Endothelial cell of umbilical vein (primary cell): Measurements from ENCODE around the gene ABL1. TPM values are rescaled to one million over a fixed set of nuclear protein-coding genes. Genes with fewer than 3 reads are reported as not detected.
"Not testable (repeated sequence)": the region's sequence is repeated elsewhere in the genome, so short reads cannot be mapped to it uniquely, and the experiment has no call there.

ENCODE experiments used
- BruUV-seq: library from RNA; stranded (reverse); fragments of 400-500 nt; replicated peaks from 2 replicates; lab custom pipeline; 2021; lab: Mats Ljungman, UMichigan
- CTCF ChIA-PET: fragments of 300-600, 350-600 bp; sonication (Branson Sonifier 250); formaldehyde crosslinking; loops from one replicate; lab custom pipeline; 2021; ENCODE audit warnings: antibody characterized with exemption, inconsistent platforms; lab: Charles Lee
- POLR2A ChIA-PET: fragments of 300-600, 350-600 bp; sonication (Branson Sonifier 250); formaldehyde crosslinking; loops from one replicate; lab custom pipeline; 2021; ENCODE audit warnings: antibody characterized with exemption, inconsistent platforms; lab: Charles Lee
- DNase-seq: peaks from one replicate; pipeline ENCODE4 v3.0.0-alpha.2; 2011; ENCODE audit warnings: low read depth, low spot score
- FAIRE-seq: peaks from 2 replicates; lab custom pipeline; 2011; peaks lifted over from hg19 to GRCh38; lab: Jason Lieb, UNC
- H2AFZ ChIP-seq: 2 replicates; pipeline ENCODE4 v1.6.0; 2012; ENCODE audit warnings: low read depth, low read length, control low read depth, inconsistent platforms
- H3K27ac ChIP-seq: 2 replicates; pipeline ENCODE4 v1.5.1; 2011; ENCODE audit warnings: low read depth, mild to moderate bottlenecking, control low read depth, low read length, moderate library complexity; ENCODE audit not compliant: insufficient read depth
- H3K27me3 ChIP-seq, 2 experiments: 2 replicates each; pipeline versions ENCODE4 v1.6.0 to v1.6.1; 2011; ENCODE audit warnings: low read length in 2 of 2, mixed read lengths in 1 of 2; ENCODE audit not compliant: control insufficient read depth in 2 of 2, insufficient read depth in 2 of 2
- H3K36me3 ChIP-seq, 2 experiments: 2 replicates in 1 of 2; 3 replicates in 1 of 2; pipeline ENCODE4 v1.5.1; 2011; ENCODE audit warnings: low read length in 2 of 2, mild to moderate bottlenecking in 1 of 2, moderate library complexity in 1 of 2; ENCODE audit not compliant: control insufficient read depth in 2 of 2, insufficient read depth in 2 of 2; ENCODE audit errors: extremely low read depth in 1 of 2
- H3K4me1 ChIP-seq: 3 replicates; pipeline ENCODE4 v1.5.1; 2011; ENCODE audit warnings: mild to moderate bottlenecking, low read length; ENCODE audit not compliant: control insufficient read depth, insufficient read depth; ENCODE audit errors: extremely low read depth
- H3K4me2 ChIP-seq: 2 replicates; pipeline ENCODE4 v1.6.1; 2011; ENCODE audit warnings: low read length, control low read depth, mixed read lengths; ENCODE audit not compliant: insufficient read depth
- H3K4me3 ChIP-seq, 3 experiments: fragments of 200-600 bp in 1 of 3; sonication (generic), shearing (Covaris generic) in 1 of 3; replicated peaks in 1 of 3; 2 replicates each; pipeline ENCODE4 v1.5.1; 2011 to 2016; ENCODE audit warnings: control low read depth in 3 of 3, low read length in 3 of 3, mild to moderate bottlenecking in 2 of 3, inconsistent platforms in 1 of 3, low read depth in 1 of 3, moderate library complexity in 1 of 3; ENCODE audit not compliant: insufficient read depth in 1 of 3
- H3K79me2 ChIP-seq: 2 replicates; pipeline ENCODE4 v1.6.0; 2012; ENCODE audit warnings: low read length, inconsistent platforms; ENCODE audit not compliant: control insufficient read depth, insufficient read depth
- H3K9ac ChIP-seq: replicated peaks from 2 replicates; pipeline ENCODE3; 2011; ENCODE audit warnings: low read length, control low read depth; ENCODE audit not compliant: insufficient read depth; ENCODE audit errors: extremely low read depth
- H3K9me1 ChIP-seq: replicated peaks from 3 replicates; pipeline ENCODE4 v1.6.0; 2011; ENCODE audit warnings: mild to moderate bottlenecking, low read length; ENCODE audit not compliant: control insufficient read depth, insufficient read depth; ENCODE audit errors: extremely low read depth
- H3K9me3 ChIP-seq: replicated peaks from 2 replicates; pipeline ENCODE4 v1.5.1; 2012; ENCODE audit warnings: low read length, inconsistent platforms; ENCODE audit not compliant: control insufficient read depth, insufficient read depth
- H4K20me1 ChIP-seq: replicated peaks from 2 replicates; pipeline ENCODE3; 2011; ENCODE audit warnings: mild to moderate bottlenecking, low read length; ENCODE audit not compliant: control insufficient read depth, insufficient read depth; ENCODE audit errors: extremely low read depth
- EZH2 ChIP-seq: IDR thresholded peaks from 2 replicates; pipeline ENCODE4 v1.6.1; 2012; ENCODE audit warnings: borderline replicate concordance, low read depth, mild to moderate bottlenecking, moderate library complexity, low read length, inconsistent platforms; ENCODE audit not compliant: severe bottlenecking
- FOS ChIP-seq: IDR thresholded peaks from 2 replicates; pipeline ENCODE4 v1.6.1; 2011; ENCODE audit warnings: mild to moderate bottlenecking, low read length, moderate library complexity, borderline replicate concordance; ENCODE audit not compliant: insufficient read depth
- GATA2 ChIP-seq: IDR thresholded peaks from 2 replicates; pipeline ENCODE4 v1.7.0; 2011; ENCODE audit warnings: low read depth, mild to moderate bottlenecking, moderate library complexity, mixed read lengths, low read length; ENCODE audit not compliant: insufficient read length, insufficient read depth
- JUN ChIP-seq: IDR thresholded peaks from 2 replicates; pipeline ENCODE4 v1.6.1; 2011; ENCODE audit warnings: borderline replicate concordance, low read depth; ENCODE audit not compliant: insufficient read length, insufficient read depth
- MYC ChIP-seq: IDR thresholded peaks from one replicate; pipeline ENCODE4 v1.6.1; 2011; ENCODE audit warnings: mild to moderate bottlenecking, low read depth, low read length
- POLR2A ChIP-seq: IDR thresholded peaks from 2 replicates; pipeline ENCODE4 v1.6.1; 2012; ENCODE audit warnings: low read depth, mild to moderate bottlenecking, control low read depth, low read length
- POLR2AphosphoS5 ChIP-seq: IDR thresholded peaks from 2 replicates; pipeline ENCODE4 v1.6.1; 2012; ENCODE audit warnings: low read depth, mild to moderate bottlenecking, control low read depth, low read length, moderate library complexity; ENCODE audit not compliant: insufficient read depth
- dilution Hi-C: fragments of 300-500 bp; cut with MboI; formaldehyde crosslinking; loops from one replicate; pipeline ENCODE4 v1.15.0; 2019; ENCODE audit warnings: low sequenced_read_pairs; ENCODE audit not compliant: extremely low pct_ligation_motif_present
- intact Hi-C: fragments of 100-400 bp; cut with micrococcal nuclease; formaldehyde crosslinking; loops from one replicate; pipeline ENCODE4 v1.10.0; 2022
- polyA plus RNA-seq, 4 experiments: library from polyadenylated mRNA; depleted of rRNA in 3 of 4; stranded (reverse) in 3 of 4; unstranded in 1 of 4; fragments of >200 nt; gene quantifications; 2 replicates each; pipeline versions ENCODE4 v1.2.1 to v1.2.3, GENCODE V29; 2011 to 2012; ENCODE audit warnings: missing spikeins in 1 of 4
- total RNA-seq: library from RNA; stranded (reverse); gene quantifications from 2 replicates; pipeline ENCODE4 v1.2.3, GENCODE V29; 2021
- TF ChIP-seq, protein P1 (sequence below), 2 donors: IDR thresholded peaks; 1 replicate in 1 of 2; 2 replicates in 1 of 2; pipeline ENCODE4 v1.5.1; 2011; ENCODE audit warnings: low read length in 2 of 2, mild to moderate bottlenecking in 2 of 2, moderate library complexity in 2 of 2, control low read depth in 1 of 2, inconsistent platforms in 1 of 2, low read depth in 1 of 2; ENCODE audit not compliant: insufficient read depth in 1 of 2; ENCODE audit errors: extremely low read depth in 1 of 2
- TF ChIP-seq, protein P2 (sequence below): IDR thresholded peaks from 2 replicates; pipeline ENCODE4 v1.6.1; 2011; ENCODE audit not compliant: insufficient read depth, insufficient read length

ABL1 gene
- total and polyA plus RNA-seq, 2 donors (not counting 3 experiments of a cell fraction or from before 2014, with no cell fraction given) = 32.1 to 87.1 TPM

- no peak overlapping the region for H3K4me3 ChIP-seq
- H3K4me2 ChIP-seq = no peak overlapping the region
- no peak overlapping the region for H3K9ac ChIP-seq
- H3K27me3 ChIP-seq = peaks cover 0 to 2% of the 10 kb centered on the region in 2 experiments
- no peaks in the 10 kb centered on the region for H3K9me3 ChIP-seq
- H3K27ac ChIP-seq = no peak overlapping the region
- H4K20me1 ChIP-seq = no peaks in the 10 kb centered on the region
- CTCF ChIA-PET = no interaction called here
- no peaks in the 10 kb centered on the region for H3K79me2 ChIP-seq
- DNase-seq = no peak
- H3K9me1 ChIP-seq = no peaks in the 10 kb centered on the region
- no peak for TF ChIP-seq JUN
- no peak for TF ChIP-seq POLR2A
- TF ChIP-seq, protein P1, sequence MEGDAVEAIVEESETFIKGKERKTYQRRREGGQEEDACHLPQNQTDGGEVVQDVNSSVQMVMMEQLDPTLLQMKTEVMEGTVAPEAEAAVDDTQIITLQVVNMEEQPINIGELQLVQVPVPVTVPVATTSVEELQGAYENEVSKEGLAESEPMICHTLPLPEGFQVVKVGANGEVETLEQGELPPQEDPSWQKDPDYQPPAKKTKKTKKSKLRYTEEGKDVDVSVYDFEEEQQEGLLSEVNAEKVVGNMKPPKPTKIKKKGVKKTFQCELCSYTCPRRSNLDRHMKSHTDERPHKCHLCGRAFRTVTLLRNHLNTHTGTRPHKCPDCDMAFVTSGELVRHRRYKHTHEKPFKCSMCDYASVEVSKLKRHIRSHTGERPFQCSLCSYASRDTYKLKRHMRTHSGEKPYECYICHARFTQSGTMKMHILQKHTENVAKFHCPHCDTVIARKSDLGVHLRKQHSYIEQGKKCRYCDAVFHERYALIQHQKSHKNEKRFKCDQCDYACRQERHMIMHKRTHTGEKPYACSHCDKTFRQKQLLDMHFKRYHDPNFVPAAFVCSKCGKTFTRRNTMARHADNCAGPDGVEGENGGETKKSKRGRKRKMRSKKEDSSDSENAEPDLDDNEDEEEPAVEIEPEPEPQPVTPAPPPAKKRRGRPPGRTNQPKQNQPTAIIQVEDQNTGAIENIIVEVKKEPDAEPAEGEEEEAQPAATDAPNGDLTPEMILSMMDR (IDR thresholded peaks at IDR 0.05; ENCODE audit: extremely low read depth in 1 of 2, insufficient read depth in 1 of 2, low read depth in 1 of 2, low read length in 2 of 2) = no peak
- TF ChIP-seq GATA2 = no peak
- no peak for TF ChIP-seq MYC
- TF ChIP-seq, protein P2, sequence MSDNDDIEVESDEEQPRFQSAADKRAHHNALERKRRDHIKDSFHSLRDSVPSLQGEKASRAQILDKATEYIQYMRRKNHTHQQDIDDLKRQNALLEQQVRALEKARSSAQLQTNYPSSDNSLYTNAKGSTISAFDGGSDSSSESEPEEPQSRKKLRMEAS = no peak
- no peak for TF ChIP-seq POLR2AphosphoS5
- TF ChIP-seq EZH2 = no peak
- no peak for TF ChIP-seq FOS
- BruUV-seq = no TSS peak
- no peaks in the 10 kb centered on the region for H3K36me3 ChIP-seq
- POLR2A ChIA-PET = no interaction called here
- no peak for FAIRE-seq
- intact Hi-C loops = no loop called here
- dilution Hi-C loops = no loop called here
- no peaks in the 10 kb centered on the region for H3K4me1 ChIP-seq
- no peak overlapping the region for H2AFZ ChIP-seq
Measured at GRCh38 chr9:130908878-130909355, 73.9 kb downstream of the ABL1 start.

- H3K36me3 ChIP-seq, CTCF ChIA-PET, H3K4me3 ChIP-seq, H3K9ac ChIP-seq, H3K27me3 ChIP-seq, POLR2A ChIA-PET, H3K4me2 ChIP-seq, H3K27ac ChIP-seq, DNase-seq, H4K20me1 ChIP-seq, BruUV-seq, H3K9me1 ChIP-seq, intact Hi-C loops, dilution Hi-C loops, FAIRE-seq, H3K79me2 ChIP-seq, H3K4me1 ChIP-seq, H3K9me3 ChIP-seq, H2AFZ ChIP-seq: not testable (repeated sequence)
Measured at GRCh38 chr9:130910041-130910440, 75.0 kb downstream of the ABL1 start.

- BruUV-seq, H3K27me3 ChIP-seq, H3K27ac ChIP-seq, H3K9me1 ChIP-seq, H3K36me3 ChIP-seq, H3K4me2 ChIP-seq, H4K20me1 ChIP-seq, FAIRE-seq, dilution Hi-C loops, H2AFZ ChIP-seq, H3K4me3 ChIP-seq, H3K79me2 ChIP-seq, DNase-seq, intact Hi-C loops, H3K4me1 ChIP-seq, H3K9ac ChIP-seq, H3K9me3 ChIP-seq, POLR2A ChIA-PET: not testable (repeated sequence)
- CTCF ChIA-PET = interaction anchor here (0.8 to 1.4 kb wide), 2 partner anchors 10 to 120 kb away, joined by 3 to 4 read pairs; no protein-coding TSS in a partner anchor
Measured at GRCh38 chr9:130910670-130911069, 75.6 kb downstream of the ABL1 start.
